HCT116 (cell line): ENCODE measurements around the gene RBFOX2.

Experiments
- CEBPB ChIP-seq: IDR thresholded peaks from 2 replicates; pipeline ENCODE4 v1.6.1; 2012; ENCODE audit warnings: low read depth
- CTCF ChIP-seq, 3 experiments: fragments of 200-600 bp in 1 of 3; sonication (generic) in 1 of 3; IDR thresholded peaks in 2 of 3; conservative IDR thresholded peaks in 1 of 3; 2 replicates each; pipeline ENCODE4 v1.5.1; 2012 to 2017; ENCODE audit warnings: low read depth in 2 of 3, low read length in 2 of 3, antibody characterized with exemption in 1 of 3, borderline replicate concordance in 1 of 3, control low read depth in 1 of 3, mild to moderate bottlenecking in 1 of 3, mixed read lengths in 1 of 3, mixed run types in 1 of 3, moderate library complexity in 1 of 3; ENCODE audit not compliant: insufficient read depth in 1 of 3
- EZH2 ChIP-seq: fragments of 200-600 bp; sonication (generic); IDR thresholded peaks from 2 replicates; pipeline ENCODE4 v1.6.1; 2017; ENCODE audit warnings: antibody characterized with exemption, mixed run types
- FOSL1 ChIP-seq: IDR thresholded peaks from 2 replicates; pipeline ENCODE4 v1.6.1; 2012; ENCODE audit warnings: low read depth
- POLR2A ChIP-seq: IDR thresholded peaks from 2 replicates; pipeline ENCODE4 v1.7.0; 2011; ENCODE audit warnings: borderline replicate concordance; ENCODE audit not compliant: insufficient read depth, insufficient read length; ENCODE audit errors: extremely low read depth
- POLR2AphosphoS5 ChIP-seq: IDR thresholded peaks from 2 replicates; pipeline ENCODE4 v1.6.1; 2011; ENCODE audit warnings: mild to moderate bottlenecking, low read depth, low read length, moderate library complexity
- ZNF274 ChIP-seq: fragments of 200-500 bp; sonication (Bioruptor generic); IDR thresholded peaks from 2 replicates; pipeline ENCODE4 v1.6.1; 2014; ENCODE audit warnings: mild to moderate bottlenecking, low read depth, low read length, inconsistent platforms

GRCh38 chr22:36016684-36017083 lies 11.9 kb downstream of the RBFOX2 start:
- no peak for TF ChIP-seq CEBPB
- no peak for TF ChIP-seq POLR2A
- TF ChIP-seq CTCF (IDR thresholded peaks at IDR 0.05 in 2 of 3, conservative IDR thresholded peaks at IDR 0.05 in 1 of 3; ENCODE audit: borderline replicate concordance in 1 of 3, insufficient read depth in 1 of 3, low read depth in 2 of 3, low read length in 2 of 3) = no peak
- no peak for TF ChIP-seq POLR2AphosphoS5
- TF ChIP-seq ZNF274 = no peak
- no peak for TF ChIP-seq FOSL1
- TF ChIP-seq EZH2 = no peak
